Measurements from ENCODE around the gene GPR141. TPM values are rescaled to one million over a fixed set of nuclear protein-coding genes. Genes with fewer than 3 reads are reported as not detected.

The GPR141 gene
- total and polyA plus RNA-seq, 2 donors (not counting 1 experiment from before 2014, with no cell fraction given) = not detected

DNA sequence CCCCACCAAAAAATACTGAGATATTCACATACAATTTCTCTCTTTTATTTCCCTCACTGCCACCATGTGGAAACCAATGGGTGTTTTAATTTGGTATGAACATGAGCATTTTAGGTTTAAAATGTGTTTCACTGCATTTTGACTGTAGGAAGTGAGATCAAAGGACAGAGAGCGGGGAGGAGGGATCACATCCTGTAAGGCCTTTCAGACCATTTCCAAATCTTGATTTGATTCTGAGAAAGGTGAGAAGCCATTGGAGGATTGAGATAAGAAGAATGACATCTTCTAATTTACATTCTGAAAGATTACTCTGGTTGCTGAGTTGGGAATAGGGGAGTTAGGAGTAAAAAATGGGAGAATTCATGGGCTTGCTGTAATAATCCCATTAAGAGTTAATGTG lies 42.5 kb downstream of the GPR141 start:
- H3K27ac ChIP-seq (ENCODE audit: low read length in 2 of 2) = no peak overlapping the region
- no peak overlapping the region for H2AFZ ChIP-seq (ENCODE audit: insufficient read depth, low read depth, low read length, poor library complexity, severe bottlenecking)
- H3K4me3 ChIP-seq (ENCODE audit: control extremely low read depth in 1 of 5, extremely low read depth in 1 of 5, insufficient read depth in 1 of 5, low read depth in 2 of 5, low read length in 4 of 5) = no peak overlapping the region
- no peak overlapping the region for H3K27ac Mint-ChIP-seq
- no peaks in the 10 kb centered on the region for H4K20me1 ChIP-seq (ENCODE audit: control insufficient read depth, insufficient read depth, low read length, poor library complexity, severe bottlenecking)
- H3K4me1 Mint-ChIP-seq = no peaks in the 10 kb centered on the region
- CTCF ChIA-PET = no interaction called here
- no peak overlapping the region for H3K9ac ChIP-seq (ENCODE audit: low read length)
- no peaks in the 10 kb centered on the region for H3K79me2 ChIP-seq (ENCODE audit: control insufficient read depth, insufficient read depth, low read length)
- no CpG with 5 or more reads among the region's 1 CpG for WGBS (ENCODE audit: insufficient coverage)
- DNase-seq = no peak
- H3K9me3 Mint-ChIP-seq (ENCODE audit: insufficient read depth) = no peaks in the 10 kb centered on the region
- no peaks in the 10 kb centered on the region for H3K4me1 ChIP-seq (ENCODE audit: control insufficient read depth in 2 of 2, insufficient read depth in 2 of 2, low read length in 2 of 2)
- no peak overlapping the region for H3K4me3 Mint-ChIP-seq
- H3K4me2 ChIP-seq (replicated peaks; ENCODE audit: low read depth, low read length, poor library complexity, severe bottlenecking) = no peak overlapping the region
- intact Hi-C loops (cut with micrococcal nuclease) = no loop called here
- no peaks in the 10 kb centered on the region for H3K36me3 ChIP-seq (replicated peaks in 1 of 2; ENCODE audit: control extremely low read depth in 1 of 2, control insufficient read depth in 1 of 2, extremely low read depth in 1 of 2, insufficient read depth in 2 of 2, low read length in 1 of 2)
- H3K27me3 ChIP-seq (replicated peaks in 1 of 4; ENCODE audit: control extremely low read depth in 1 of 4, control insufficient read depth in 3 of 4, insufficient read depth in 4 of 4, low read length in 3 of 4) = no peaks in the 10 kb centered on the region
- no peak for TF ChIP-seq CTCF (IDR thresholded peaks at IDR 0.05)
- no peak for TF ChIP-seq EZH2 (IDR thresholded peaks at IDR 0.05; ENCODE audit: borderline replicate concordance, insufficient read depth, low read depth, low read length, poor library complexity, severe bottlenecking)
- POLR2A ChIA-PET = no interaction called here
- H3K27me3 Mint-ChIP-seq = no peaks in the 10 kb centered on the region
- no peak for ATAC-seq (ENCODE audit: low read depth)
- no peaks in the 10 kb centered on the region for H3K9me3 ChIP-seq (ENCODE audit: control extremely low read depth in 1 of 3, control insufficient read depth in 2 of 3, insufficient read depth in 1 of 3, low read length in 2 of 3)

GRCh38 chr7:37728747-37729146 lies 45.2 kb downstream of the GPR141 start:
- no CpG with 5 or more reads among the region's 1 CpG for WGBS (ENCODE audit: insufficient coverage)
- Mint-ChIP-seq H3K27me3 (peaks cover 9% of the 10 kb centered on the region), H3K9me3 (ENCODE audit: insufficient read depth) (no peaks in the 10 kb centered on the region), H3K27ac (no peak overlapping the region), H3K4me3 (no peak overlapping the region), H3K4me1 (peaks cover 2% of the 10 kb centered on the region)
- ATAC-seq (ENCODE audit: low read depth) (no peak), DNase-seq (no peak)
- no peak overlapping the region for H3K9ac ChIP-seq (ENCODE audit: low read length)
- H3K36me3 ChIP-seq (replicated peaks in 1 of 2; ENCODE audit: control extremely low read depth in 1 of 2, control insufficient read depth in 1 of 2, extremely low read depth in 1 of 2, insufficient read depth in 2 of 2, low read length in 1 of 2) = no peaks in the 10 kb centered on the region
- no peak overlapping the region for H3K4me3 ChIP-seq (ENCODE audit: control extremely low read depth in 1 of 5, extremely low read depth in 1 of 5, insufficient read depth in 1 of 5, low read depth in 2 of 5, low read length in 4 of 5)
- ChIA-PET POLR2A (no interaction called here), CTCF (no interaction called here)
- no peaks in the 10 kb centered on the region for H4K20me1 ChIP-seq (ENCODE audit: control insufficient read depth, insufficient read depth, low read length, poor library complexity, severe bottlenecking)
- H3K27me3 ChIP-seq (replicated peaks in 1 of 4; ENCODE audit: control extremely low read depth in 1 of 4, control insufficient read depth in 3 of 4, insufficient read depth in 4 of 4, low read length in 3 of 4) = peaks cover 0 to 11% (median 4%) of the 10 kb centered on the region in 4 experiments
- intact Hi-C loops (cut with micrococcal nuclease) = no loop called here
- no peaks in the 10 kb centered on the region for H3K79me2 ChIP-seq (ENCODE audit: control insufficient read depth, insufficient read depth, low read length)
- H3K4me2 ChIP-seq (replicated peaks; ENCODE audit: low read depth, low read length, poor library complexity, severe bottlenecking) = no peak overlapping the region
- no peak overlapping the region for H3K27ac ChIP-seq (ENCODE audit: low read length in 2 of 2)
- no peaks in the 10 kb centered on the region for H3K9me3 ChIP-seq (ENCODE audit: control extremely low read depth in 1 of 3, control insufficient read depth in 2 of 3, insufficient read depth in 1 of 3, low read length in 2 of 3)
- H2AFZ ChIP-seq (ENCODE audit: insufficient read depth, low read depth, low read length, poor library complexity, severe bottlenecking) = no peak overlapping the region
- TF ChIP-seq EZH2 (IDR thresholded peaks at IDR 0.05; ENCODE audit: borderline replicate concordance, insufficient read depth, low read depth, low read length, poor library complexity, severe bottlenecking) (no peak), CTCF (IDR thresholded peaks at IDR 0.05) (no peak)
- peaks cover 4 to 6% of the 10 kb centered on the region in 2 donors for H3K4me1 ChIP-seq (ENCODE audit: control insufficient read depth in 2 of 2, insufficient read depth in 2 of 2, low read length in 2 of 2)

Measured in B cell (primary cell).